Liver (tissue), 9 donors: Measurements from ENCODE around the gene ZNF213. TPM values are rescaled to one million over a fixed set of nuclear protein-coding genes. Genes with fewer than 3 reads are reported as not detected.

ENCODE experiments used
- DNase-seq: peaks from one replicate; pipeline ENCODE4 v3.0.0-alpha.2; 2017; ENCODE audit warnings: low spot score
- H3K27ac ChIP-seq, 2 donors: one replicate each; pipeline ENCODE4 v1.7.0; 2013; ENCODE audit warnings: inconsistent platforms in 2 of 2, low read length in 2 of 2, control low read depth in 1 of 2, low read depth in 1 of 2, mild to moderate bottlenecking in 1 of 2
- H3K27me3 ChIP-seq, 4 donors: one replicate each; pipeline versions ENCODE4 v1.6.1 to v1.7.0; 2013; ENCODE audit warnings: low read length in 3 of 4, inconsistent platforms in 1 of 4, mild to moderate bottlenecking in 1 of 4, moderate library complexity in 1 of 4; ENCODE audit not compliant: control insufficient read depth in 4 of 4, insufficient read depth in 4 of 4
- H3K36me3 ChIP-seq, 4 donors: one replicate each; pipeline versions ENCODE4 v1.6.1 to v1.7.0; 2013; ENCODE audit warnings: low read length in 3 of 4, mild to moderate bottlenecking in 3 of 4, low read depth in 1 of 4, moderate library complexity in 1 of 4; ENCODE audit not compliant: control insufficient read depth in 4 of 4, insufficient read depth in 3 of 4
- H3K4me1 ChIP-seq, 4 donors: one replicate each; pipeline versions ENCODE4 v1.6.1 to v1.7.0; 2013; ENCODE audit warnings: low read length in 3 of 4, mild to moderate bottlenecking in 3 of 4, moderate library complexity in 1 of 4; ENCODE audit not compliant: control insufficient read depth in 4 of 4, insufficient read depth in 4 of 4
- H3K4me3 ChIP-seq, 3 donors: one replicate each; pipeline versions ENCODE4 v1.6.1 to v1.7.0; 2013; ENCODE audit warnings: low read length in 3 of 3, control low read depth in 1 of 3, low read depth in 1 of 3, mild to moderate bottlenecking in 1 of 3
- H3K9ac ChIP-seq, 2 donors: one replicate each; pipeline ENCODE4 v1.7.0; 2013; ENCODE audit warnings: low read length in 2 of 2, mild to moderate bottlenecking in 2 of 2, moderate library complexity in 2 of 2, control low read depth in 1 of 2, low read depth in 1 of 2
- H3K9me3 ChIP-seq, 4 donors: one replicate each; pipeline versions ENCODE4 v1.6.1 to v1.7.0; 2013; ENCODE audit warnings: low read length in 3 of 4; ENCODE audit not compliant: control insufficient read depth in 4 of 4
- EGR1 ChIP-seq, 2 donors: IDR thresholded peaks; 2 replicates each; pipeline ENCODE4 v1.6.1; 2016 to 2018; ENCODE audit warnings: antibody characterized with exemption in 2 of 2, low read depth in 2 of 2
- FOXA1 ChIP-seq: IDR thresholded peaks from 2 replicates; pipeline ENCODE4 v1.6.1; 2016; ENCODE audit warnings: antibody characterized with exemption
- FOXA2 ChIP-seq: IDR thresholded peaks from 2 replicates; pipeline ENCODE4 v1.6.1; 2016; ENCODE audit warnings: antibody characterized with exemption
- GABPA ChIP-seq, 2 donors: IDR thresholded peaks in 1 of 2; conservative IDR thresholded peaks in 1 of 2; 2 replicates each; pipeline ENCODE4 v1.6.1; 2016; ENCODE audit warnings: antibody characterized with exemption in 2 of 2, mild to moderate bottlenecking in 1 of 2, moderate library complexity in 1 of 2
- HNF4A ChIP-seq, 2 donors: conservative IDR thresholded peaks; 2 replicates each; pipeline ENCODE4 v1.6.1; 2016; ENCODE audit warnings: antibody characterized with exemption in 2 of 2, mild to moderate bottlenecking in 2 of 2
- HNF4G ChIP-seq: IDR thresholded peaks from 2 replicates; pipeline ENCODE4 v1.6.1; 2016; ENCODE audit warnings: antibody characterized with exemption
- JUND ChIP-seq, 2 donors: IDR thresholded peaks; 2 replicates each; pipeline ENCODE4 v1.6.1; 2016; ENCODE audit warnings: antibody characterized with exemption in 2 of 2
- NR2F2 ChIP-seq: IDR thresholded peaks from 2 replicates; pipeline ENCODE4 v1.6.1; 2016; ENCODE audit warnings: antibody characterized with exemption
- RAD21 ChIP-seq, 2 donors: IDR thresholded peaks; 2 replicates each; pipeline ENCODE4 v1.6.1; 2016; ENCODE audit warnings: antibody characterized with exemption in 2 of 2, mild to moderate bottlenecking in 2 of 2
- RXRA ChIP-seq, 2 donors: IDR thresholded peaks; 2 replicates each; pipeline ENCODE4 v1.6.1; 2017 to 2018; ENCODE audit warnings: antibody characterized with exemption in 2 of 2, mild to moderate bottlenecking in 1 of 2
- SP1 ChIP-seq: IDR thresholded peaks from 2 replicates; pipeline ENCODE4 v1.6.1; 2018; ENCODE audit warnings: antibody characterized with exemption, mild to moderate bottlenecking
- TAF1 ChIP-seq: conservative IDR thresholded peaks from 2 replicates; pipeline ENCODE4 v1.6.1; 2016; ENCODE audit warnings: antibody characterized with exemption, mild to moderate bottlenecking
- YY1 ChIP-seq: IDR thresholded peaks from 2 replicates; pipeline ENCODE4 v1.6.1; 2016; ENCODE audit warnings: antibody characterized with exemption, mild to moderate bottlenecking
- WGBS: extraction: QIAGEN DNeasy Blood & Tissue Kit; methylation state at CpG from one replicate; pipeline ENCODE4 v1.1.7; 2013; 5-methylcytosine and 5-hydroxymethylcytosine counted together
- polyA plus RNA-seq, 2 donors: library from polyadenylated mRNA; stranded (reverse) in 1 of 2; unstranded in 1 of 2; fragments of 200-250 nt in 1 of 2; fragments of >200 nt in 1 of 2; fragmentation: Nextera tagmentation in 1 of 2; extraction: Ambion mirVana in 1 of 2; gene quantifications; one replicate each; pipeline versions ENCODE4 v1.2.1 to v1.2.3, GENCODE V29; 2013 to 2015
- total RNA-seq, 2 donors: library from RNA; depleted of rRNA; stranded (reverse); fragments of >200 nt; gene quantifications; one replicate each; pipeline ENCODE4 v1.2.3, GENCODE V29; 2014
- TF ChIP-seq, protein P1 (sequence below): IDR thresholded peaks from 2 replicates; pipeline ENCODE4 v1.6.1; 2016; ENCODE audit warnings: antibody characterized with exemption
- TF ChIP-seq, protein P2 (sequence below): IDR thresholded peaks from 2 replicates; pipeline ENCODE4 v1.6.1; 2016; ENCODE audit warnings: antibody characterized with exemption
- TF ChIP-seq, protein P3 (sequence below): fragments of 150-350 bp; IDR thresholded peaks from 2 replicates; pipeline ENCODE4 v1.5.1; 2017; ENCODE audit warnings: improper control_type of control experiment, low read depth, low read length; ENCODE audit not compliant: missing input control
- TF ChIP-seq, protein P4 (sequence below): IDR thresholded peaks from 2 replicates; pipeline ENCODE4 v1.6.1; 2016; ENCODE audit warnings: antibody characterized with exemption, mild to moderate bottlenecking
- TF ChIP-seq, protein P5 (sequence below): IDR thresholded peaks from 2 replicates; pipeline ENCODE4 v1.6.1; 2016; ENCODE audit warnings: antibody characterized with exemption
- donor health status: healthy.
- donor health status: healthy.
- donor health status: healthy.
- donor health status: healthy.
- donor health status: healthy.

Gene ZNF213
- total and polyA plus RNA-seq, 4 donors = 0.56 to 4.5 (median 1.7) TPM

DNA sequence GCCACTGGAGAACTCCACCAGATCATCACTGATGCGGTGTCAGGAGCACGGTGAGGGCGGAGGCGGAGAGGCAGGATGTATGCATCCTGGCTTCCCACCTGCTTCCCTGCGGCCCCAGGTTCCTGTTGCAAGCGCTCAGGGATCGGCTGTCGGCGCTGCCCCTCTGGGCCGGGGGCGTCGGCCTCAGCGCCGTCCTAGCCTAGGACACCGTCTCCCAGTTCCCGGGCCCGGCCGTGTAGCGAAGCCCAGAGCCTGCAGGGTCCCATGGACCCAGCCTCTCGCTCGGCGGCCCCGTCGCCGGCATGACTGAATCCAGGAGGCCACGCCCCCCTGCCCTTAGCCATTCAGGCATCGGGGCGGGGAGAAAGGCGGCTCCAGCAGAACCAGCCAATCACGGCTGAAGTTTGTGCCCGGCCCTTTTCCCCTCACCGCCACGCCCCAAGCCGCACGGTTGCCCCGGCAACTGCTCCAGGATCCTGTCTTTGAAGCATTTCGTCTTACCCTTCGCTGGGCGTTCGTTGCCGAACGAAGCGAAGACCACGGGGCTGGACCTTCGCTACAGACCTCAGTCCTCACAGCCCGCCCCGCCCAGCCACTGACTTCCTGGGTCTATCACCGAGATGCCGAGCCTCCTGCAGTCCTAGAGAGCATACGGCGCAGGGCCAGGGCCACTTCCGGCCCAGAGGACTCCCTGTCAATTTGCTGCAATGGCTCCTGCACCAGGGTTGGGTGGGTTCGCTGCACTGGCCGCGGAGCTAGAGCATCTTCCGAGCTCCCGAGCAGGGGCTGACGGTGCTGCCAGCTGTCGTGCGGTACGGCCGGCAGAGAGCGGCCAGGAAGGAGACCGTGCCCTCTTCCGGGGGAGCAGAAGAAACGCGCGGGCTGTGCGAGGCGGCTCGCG lies 10.6 kb upstream of the ZNF213 start:
- H3K27ac ChIP-seq = peak overlapping the region; percentile 58 to 72
- WGBS = under 1% methylated on average over 72 of the region's 72 CpGs
- TF ChIP-seq, protein P1, sequence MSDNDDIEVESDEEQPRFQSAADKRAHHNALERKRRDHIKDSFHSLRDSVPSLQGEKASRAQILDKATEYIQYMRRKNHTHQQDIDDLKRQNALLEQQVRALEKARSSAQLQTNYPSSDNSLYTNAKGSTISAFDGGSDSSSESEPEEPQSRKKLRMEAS = no peak
- no peak for TF ChIP-seq FOXA2
- TF ChIP-seq, protein P2, sequence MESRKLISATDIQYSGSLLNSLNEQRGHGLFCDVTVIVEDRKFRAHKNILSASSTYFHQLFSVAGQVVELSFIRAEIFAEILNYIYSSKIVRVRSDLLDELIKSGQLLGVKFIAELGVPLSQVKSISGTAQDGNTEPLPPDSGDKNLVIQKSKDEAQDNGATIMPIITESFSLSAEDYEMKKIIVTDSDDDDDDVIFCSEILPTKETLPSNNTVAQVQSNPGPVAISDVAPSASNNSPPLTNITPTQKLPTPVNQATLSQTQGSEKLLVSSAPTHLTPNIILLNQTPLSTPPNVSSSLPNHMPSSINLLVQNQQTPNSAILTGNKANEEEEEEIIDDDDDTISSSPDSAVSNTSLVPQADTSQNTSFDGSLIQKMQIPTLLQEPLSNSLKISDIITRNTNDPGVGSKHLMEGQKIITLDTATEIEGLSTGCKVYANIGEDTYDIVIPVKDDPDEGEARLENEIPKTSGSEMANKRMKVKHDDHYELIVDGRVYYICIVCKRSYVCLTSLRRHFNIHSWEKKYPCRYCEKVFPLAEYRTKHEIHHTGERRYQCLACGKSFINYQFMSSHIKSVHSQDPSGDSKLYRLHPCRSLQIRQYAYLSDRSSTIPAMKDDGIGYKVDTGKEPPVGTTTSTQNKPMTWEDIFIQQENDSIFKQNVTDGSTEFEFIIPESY = no peak
- TF ChIP-seq RAD21 (IDR thresholded peaks at IDR 0.05) = peak in 1 of 2 donors; percentile 36
- TF ChIP-seq YY1 = peak; percentile 83
- no peak for TF ChIP-seq NR2F2
- TF ChIP-seq EGR1 (IDR thresholded peaks at IDR 0.05; ENCODE audit: low read depth in 2 of 2) = no peak
- no peak for TF ChIP-seq HNF4A (conservative IDR thresholded peaks at IDR 0.05)
- TF ChIP-seq TAF1 = no peak
- TF ChIP-seq, protein P3, sequence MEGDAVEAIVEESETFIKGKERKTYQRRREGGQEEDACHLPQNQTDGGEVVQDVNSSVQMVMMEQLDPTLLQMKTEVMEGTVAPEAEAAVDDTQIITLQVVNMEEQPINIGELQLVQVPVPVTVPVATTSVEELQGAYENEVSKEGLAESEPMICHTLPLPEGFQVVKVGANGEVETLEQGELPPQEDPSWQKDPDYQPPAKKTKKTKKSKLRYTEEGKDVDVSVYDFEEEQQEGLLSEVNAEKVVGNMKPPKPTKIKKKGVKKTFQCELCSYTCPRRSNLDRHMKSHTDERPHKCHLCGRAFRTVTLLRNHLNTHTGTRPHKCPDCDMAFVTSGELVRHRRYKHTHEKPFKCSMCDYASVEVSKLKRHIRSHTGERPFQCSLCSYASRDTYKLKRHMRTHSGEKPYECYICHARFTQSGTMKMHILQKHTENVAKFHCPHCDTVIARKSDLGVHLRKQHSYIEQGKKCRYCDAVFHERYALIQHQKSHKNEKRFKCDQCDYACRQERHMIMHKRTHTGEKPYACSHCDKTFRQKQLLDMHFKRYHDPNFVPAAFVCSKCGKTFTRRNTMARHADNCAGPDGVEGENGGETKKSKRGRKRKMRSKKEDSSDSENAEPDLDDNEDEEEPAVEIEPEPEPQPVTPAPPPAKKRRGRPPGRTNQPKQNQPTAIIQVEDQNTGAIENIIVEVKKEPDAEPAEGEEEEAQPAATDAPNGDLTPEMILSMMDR = peak; percentile 18
- peak; percentile 24 to 54 for TF ChIP-seq RXRA (IDR thresholded peaks at IDR 0.05)
- TF ChIP-seq, protein P4, sequence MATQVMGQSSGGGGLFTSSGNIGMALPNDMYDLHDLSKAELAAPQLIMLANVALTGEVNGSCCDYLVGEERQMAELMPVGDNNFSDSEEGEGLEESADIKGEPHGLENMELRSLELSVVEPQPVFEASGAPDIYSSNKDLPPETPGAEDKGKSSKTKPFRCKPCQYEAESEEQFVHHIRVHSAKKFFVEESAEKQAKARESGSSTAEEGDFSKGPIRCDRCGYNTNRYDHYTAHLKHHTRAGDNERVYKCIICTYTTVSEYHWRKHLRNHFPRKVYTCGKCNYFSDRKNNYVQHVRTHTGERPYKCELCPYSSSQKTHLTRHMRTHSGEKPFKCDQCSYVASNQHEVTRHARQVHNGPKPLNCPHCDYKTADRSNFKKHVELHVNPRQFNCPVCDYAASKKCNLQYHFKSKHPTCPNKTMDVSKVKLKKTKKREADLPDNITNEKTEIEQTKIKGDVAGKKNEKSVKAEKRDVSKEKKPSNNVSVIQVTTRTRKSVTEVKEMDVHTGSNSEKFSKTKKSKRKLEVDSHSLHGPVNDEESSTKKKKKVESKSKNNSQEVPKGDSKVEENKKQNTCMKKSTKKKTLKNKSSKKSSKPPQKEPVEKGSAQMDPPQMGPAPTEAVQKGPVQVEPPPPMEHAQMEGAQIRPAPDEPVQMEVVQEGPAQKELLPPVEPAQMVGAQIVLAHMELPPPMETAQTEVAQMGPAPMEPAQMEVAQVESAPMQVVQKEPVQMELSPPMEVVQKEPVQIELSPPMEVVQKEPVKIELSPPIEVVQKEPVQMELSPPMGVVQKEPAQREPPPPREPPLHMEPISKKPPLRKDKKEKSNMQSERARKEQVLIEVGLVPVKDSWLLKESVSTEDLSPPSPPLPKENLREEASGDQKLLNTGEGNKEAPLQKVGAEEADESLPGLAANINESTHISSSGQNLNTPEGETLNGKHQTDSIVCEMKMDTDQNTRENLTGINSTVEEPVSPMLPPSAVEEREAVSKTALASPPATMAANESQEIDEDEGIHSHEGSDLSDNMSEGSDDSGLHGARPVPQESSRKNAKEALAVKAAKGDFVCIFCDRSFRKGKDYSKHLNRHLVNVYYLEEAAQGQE = no peak
- TF ChIP-seq, protein P5, sequence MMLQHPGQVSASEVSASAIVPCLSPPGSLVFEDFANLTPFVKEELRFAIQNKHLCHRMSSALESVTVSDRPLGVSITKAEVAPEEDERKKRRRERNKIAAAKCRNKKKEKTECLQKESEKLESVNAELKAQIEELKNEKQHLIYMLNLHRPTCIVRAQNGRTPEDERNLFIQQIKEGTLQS = no peak
- TF ChIP-seq GABPA (IDR thresholded peaks at IDR 0.05 in 1 of 2, conservative IDR thresholded peaks at IDR 0.05 in 1 of 2) = peak; percentile 62 to 83
- TF ChIP-seq HNF4G = no peak
- TF ChIP-seq FOXA1 = no peak
- TF ChIP-seq JUND (IDR thresholded peaks at IDR 0.05) = no peak
- peak; percentile 76 for TF ChIP-seq SP1
- H3K9ac ChIP-seq = peak overlapping the region; percentile 10 to 17
- peak overlapping the region; percentile 55 to 94 (median 56) for H3K4me3 ChIP-seq
- peaks cover 0 to 13% (median 1%) of the 10 kb centered on the region in 4 donors for H3K36me3 ChIP-seq
- peak; percentile 98 for DNase-seq
- no peaks in the 10 kb centered on the region for H3K9me3 ChIP-seq
- peaks cover 4 to 26% (median 19%) of the 10 kb centered on the region in 4 donors for H3K4me1 ChIP-seq
- H3K27me3 ChIP-seq = no peaks in the 10 kb centered on the region
